Activated CD4-positive, alpha-beta memory T cell treated with anti-CD3 and anti-CD28 coated beads, Interleukin-2, amount 10 ng/mL, durations not matched to agents 7 days and 5 days (primary cell): Measurements from ENCODE around the gene TMEM151A. TPM values are rescaled to one million over a fixed set of nuclear protein-coding genes. Genes with fewer than 3 reads are reported as not detected.
A peak's percentile ranks its signal among the peaks of the same experiment; 100 is the strongest.

Experiments
- CTCF ChIA-PET: fragments of 350-600 bp; sonication (Branson Sonifier 250); formaldehyde crosslinking; loops from one replicate; lab custom pipeline; 2021; ENCODE audit warnings: antibody characterized with exemption, inconsistent platforms; lab: Charles Lee
- POLR2A ChIA-PET: fragments of 350-600 bp; sonication (Branson Sonifier 250); formaldehyde crosslinking; loops from one replicate; lab custom pipeline; 2021; ENCODE audit warnings: antibody characterized with exemption; lab: Charles Lee
- DNase-seq: peaks from one replicate; pipeline ENCODE4 v3.0.0-alpha.2; 2020
- H3K27ac Mint-ChIP-seq: one replicate; pipeline ENCODE4 v1.8.0; 2021; ENCODE audit warnings: mild to moderate bottlenecking, mixed read lengths
- H3K27me3 Mint-ChIP-seq: one replicate; pipeline ENCODE4 v1.8.0; 2021; ENCODE audit warnings: mixed read lengths
- H3K36me3 Mint-ChIP-seq: one replicate; pipeline ENCODE4 v1.8.0; 2021; ENCODE audit warnings: low read depth, mixed read lengths
- H3K4me1 Mint-ChIP-seq: one replicate; pipeline ENCODE4 v1.8.0; 2021; ENCODE audit warnings: mixed read lengths
- H3K4me3 Mint-ChIP-seq: one replicate; pipeline ENCODE4 v1.8.0; 2021; ENCODE audit warnings: mild to moderate bottlenecking, mixed read lengths
- H3K9me3 Mint-ChIP-seq: one replicate; pipeline ENCODE4 v1.8.0; 2021; ENCODE audit warnings: mixed read lengths
- total RNA-seq, 2 experiments: library from RNA; stranded (reverse); gene quantifications; one replicate each; pipeline ENCODE4 v1.2.3, GENCODE V29; 2021

The TMEM151A gene
- total RNA-seq, 2 experiments from 2014 or later: not detected

GRCh38 chr11:66279092-66279734, 12.5 kb upstream of the TMEM151A start:
- H3K27ac Mint-ChIP-seq: no peak overlapping the region
- H3K4me1 Mint-ChIP-seq: peaks cover 39% of the 10 kb centered on the region
- H3K27me3 Mint-ChIP-seq: peaks cover 16% of the 10 kb centered on the region
- no peak for DNase-seq
- H3K4me3 Mint-ChIP-seq: no peak overlapping the region
- ChIA-PET POLR2A (interaction anchor here (1.2 to 5.5 kb wide), 4 partner anchors 9 to 21 kb away, joined by 3 to 78 read pairs (median 12); partner anchors contain the start of genes RAB1B and YIF1A), CTCF (interaction anchor here (0.7 kb wide), 1 partner anchor 257 kb away, joined by 4 read pairs; no protein-coding TSS in a partner anchor)
- no peaks in the 10 kb centered on the region for H3K9me3 Mint-ChIP-seq
- H3K36me3 Mint-ChIP-seq: peaks cover 13% of the 10 kb centered on the region

GRCh38 chr11:66280428-66280827, 11.3 kb upstream of the TMEM151A start:
- H3K4me1 Mint-ChIP-seq: peaks cover 38% of the 10 kb centered on the region
- POLR2A ChIA-PET: interaction anchor here (1.7 to 5.5 kb wide), 4 partner anchors 8 to 33 kb away, joined by 5 to 78 read pairs (median 11); partner anchors contain the start of genes RAB1B and YIF1A
- H3K36me3 Mint-ChIP-seq: peaks cover 8% of the 10 kb centered on the region
- no peaks in the 10 kb centered on the region for H3K9me3 Mint-ChIP-seq
- no peak overlapping the region for H3K4me3 Mint-ChIP-seq
- H3K27ac Mint-ChIP-seq: no peak overlapping the region
- CTCF ChIA-PET: interaction anchor here (1.0 to 4.6 kb wide), 3 partner anchors 9 to 21 kb away, joined by 3 to 44 read pairs (median 5); partner anchors contain the start of genes RAB1B and YIF1A
- peaks cover 16% of the 10 kb centered on the region for H3K27me3 Mint-ChIP-seq
- DNase-seq: no peak

DNA sequence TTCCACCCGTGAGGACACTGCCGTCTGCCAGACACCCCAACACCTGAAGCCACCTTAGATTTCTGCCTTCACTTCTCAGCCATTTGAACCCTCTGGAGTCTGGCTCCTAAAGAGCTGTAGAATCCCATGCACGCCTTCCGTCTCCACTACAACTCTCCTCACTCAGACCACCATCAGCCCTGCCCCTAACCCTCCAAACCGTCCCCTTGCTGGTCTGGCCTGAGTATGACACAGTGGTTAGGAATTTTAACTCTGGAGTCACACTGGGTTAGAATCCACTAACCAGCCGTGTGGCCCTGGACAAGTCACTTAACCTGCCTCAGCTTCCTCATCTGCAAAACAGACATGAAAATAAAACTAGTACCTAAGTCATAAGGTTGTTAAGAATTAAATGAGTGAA, 10.7 kb upstream of the TMEM151A start:
- Mint-ChIP-seq H3K4me1 (peaks cover 38% of the 10 kb centered on the region), H3K36me3 (peaks cover 5% of the 10 kb centered on the region), H3K4me3 (no peak overlapping the region), H3K9me3 (no peaks in the 10 kb centered on the region), H3K27me3 (peaks cover 16% of the 10 kb centered on the region), H3K27ac (no peak overlapping the region)
- ChIA-PET CTCF (interaction anchor here (1.0 to 4.6 kb wide), 3 partner anchors 8 to 21 kb away, joined by 3 to 44 read pairs (median 5); partner anchors contain the start of genes RAB1B and YIF1A), POLR2A (interaction anchor here (1.7 to 5.5 kb wide), 4 partner anchors 8 to 32 kb away, joined by 5 to 78 read pairs (median 11); partner anchors contain the start of genes RAB1B and YIF1A)
- no peak for DNase-seq

GRCh38 chr11:66281776-66282467, 9.8 kb upstream of the TMEM151A start:
- Mint-ChIP-seq H3K27me3 (peaks cover 16% of the 10 kb centered on the region), H3K9me3 (no peaks in the 10 kb centered on the region), H3K4me1 (peaks cover 41% of the 10 kb centered on the region), H3K4me3 (no peak overlapping the region), H3K36me3 (peaks cover 3% of the 10 kb centered on the region), H3K27ac (no peak overlapping the region)
- ChIA-PET CTCF (interaction anchor here (1.3 to 4.6 kb wide), 3 partner anchors 12 to 104 kb away, joined by 4 to 44 read pairs (median 13); partner anchors contain the start of gene RAB1B), POLR2A (interaction anchor here (0.7 to 5.5 kb wide), 5 partner anchors 12 to 140 kb away, joined by 3 to 78 read pairs (median 5); partner anchors contain the start of gene RAB1B)
- DNase-seq: no peak

GRCh38 chr11:66282468-66283455, 8.9 kb upstream of the TMEM151A start:
- POLR2A ChIA-PET: interaction anchor here (0.7 to 5.5 kb wide), 4 partner anchors 13 to 139 kb away, joined by 3 to 78 read pairs (median 4); partner anchors contain the start of gene RAB1B
- H3K9me3 Mint-ChIP-seq: no peaks in the 10 kb centered on the region
- DNase-seq: peak; percentile 99
- H3K27ac Mint-ChIP-seq: peak overlapping the region; percentile 58
- H3K4me3 Mint-ChIP-seq: no peak overlapping the region
- H3K4me1 Mint-ChIP-seq: peaks cover 43% of the 10 kb centered on the region
- H3K27me3 Mint-ChIP-seq: peaks cover 16% of the 10 kb centered on the region
- no peaks in the 10 kb centered on the region for H3K36me3 Mint-ChIP-seq
- CTCF ChIA-PET: interaction anchor here (0.6 to 4.6 kb wide), 8 partner anchors 13 to 229 kb away, joined by 3 to 44 read pairs (median 4); partner anchors contain the start of gene RAB1B

DNA sequence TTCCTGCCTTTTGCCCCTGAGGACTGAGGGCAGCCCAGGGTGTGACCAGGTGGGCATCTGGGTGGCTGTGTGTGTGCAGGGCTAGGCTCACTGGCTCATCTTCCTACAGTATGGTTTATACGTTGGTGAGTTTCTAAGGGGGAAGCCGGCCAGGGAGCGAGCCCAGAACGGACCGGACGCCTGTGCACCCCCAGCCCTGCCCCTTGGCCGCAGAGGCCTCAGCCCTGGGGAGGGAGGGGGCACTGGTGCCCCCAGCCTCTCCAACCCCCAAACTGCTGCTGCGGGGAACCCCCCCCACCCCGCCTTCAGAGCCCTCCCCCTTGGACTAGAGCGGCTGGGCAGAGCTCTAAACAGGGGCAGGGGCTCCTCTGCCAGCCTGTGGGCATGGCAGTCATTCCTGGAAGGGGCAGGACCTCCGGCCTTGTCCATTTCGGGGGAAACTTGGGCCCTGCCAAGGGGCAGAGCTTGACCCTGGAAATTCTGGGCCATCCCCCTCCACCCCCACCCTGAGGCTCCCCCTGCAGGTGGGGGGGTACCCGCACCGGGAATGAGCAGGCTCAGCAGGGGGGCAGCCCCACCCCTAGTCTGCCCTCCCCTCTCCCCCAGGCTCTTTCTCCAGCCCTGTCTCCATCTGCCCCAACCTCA, 8.1 kb upstream of the TMEM151A start:
- POLR2A ChIA-PET: interaction anchor here (5.5 kb wide), 1 partner anchor 14 kb away, joined by 78 read pairs; the partner anchor contains the start of gene RAB1B
- no peak for DNase-seq
- CTCF ChIA-PET: interaction anchor here (0.6 to 4.6 kb wide), 5 partner anchors 14 to 230 kb away, joined by 4 to 44 read pairs (median 4); partner anchors contain the start of gene RAB1B
- H3K27me3 Mint-ChIP-seq: peaks cover 15% of the 10 kb centered on the region
- H3K36me3 Mint-ChIP-seq: no peaks in the 10 kb centered on the region
- H3K4me1 Mint-ChIP-seq: peaks cover 48% of the 10 kb centered on the region
- H3K27ac Mint-ChIP-seq: no peak overlapping the region
- H3K9me3 Mint-ChIP-seq: no peaks in the 10 kb centered on the region
- H3K4me3 Mint-ChIP-seq: no peak overlapping the region

- H3K36me3 Mint-ChIP-seq: no peaks in the 10 kb centered on the region
- ChIA-PET CTCF (interaction anchor here (0.7 to 4.6 kb wide), 2 partner anchors 15 to 925 kb away, joined by 3 to 44 read pairs; partner anchors contain the start of gene RAB1B), POLR2A (no interaction called here)
- no peak for DNase-seq
- H3K27ac Mint-ChIP-seq: no peak overlapping the region
- peaks cover 7% of the 10 kb centered on the region for H3K27me3 Mint-ChIP-seq
- H3K9me3 Mint-ChIP-seq: no peaks in the 10 kb centered on the region
- no peak overlapping the region for H3K4me3 Mint-ChIP-seq
- H3K4me1 Mint-ChIP-seq: peaks cover 47% of the 10 kb centered on the region
These were observed 7.1 kb upstream of the TMEM151A start for GRCh38 chr11:66284526-66285078.

DNA sequence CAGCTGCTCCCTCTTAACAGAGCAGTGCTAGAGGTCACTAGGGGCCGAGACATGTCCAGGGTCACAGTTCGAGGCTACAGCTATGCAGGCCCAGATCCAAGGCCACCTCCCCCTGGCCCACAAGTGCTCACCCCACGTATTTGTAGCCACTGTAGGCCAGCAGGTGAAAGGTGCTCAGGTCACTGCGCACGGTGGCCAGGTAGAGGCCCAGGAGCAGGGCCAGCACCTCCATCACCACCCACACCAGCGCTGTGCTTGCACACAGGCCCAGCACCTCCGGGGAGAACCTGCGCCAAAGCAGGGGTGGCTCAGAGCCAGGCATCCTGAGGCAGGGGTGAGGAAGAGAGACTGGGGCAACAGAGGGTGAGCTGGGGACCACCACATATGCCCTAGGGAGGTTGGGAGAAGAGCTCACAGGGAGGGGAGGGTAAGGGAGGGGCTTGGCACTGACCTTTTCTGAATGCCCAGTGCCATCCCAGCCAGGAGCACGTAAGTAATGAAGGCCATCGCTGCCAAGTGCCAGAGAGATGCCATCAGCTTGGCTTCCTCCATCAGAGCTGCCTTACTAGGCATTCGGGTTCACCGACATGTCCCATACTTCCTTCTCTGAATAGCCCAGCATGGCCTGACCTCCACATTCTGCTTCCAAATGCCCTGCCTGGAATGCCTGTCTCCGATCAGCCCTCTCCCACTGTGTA, 6.3 kb upstream of the TMEM151A start:
- Mint-ChIP-seq H3K36me3 (no peaks in the 10 kb centered on the region), H3K9me3 (no peaks in the 10 kb centered on the region), H3K27me3 (peaks cover 8% of the 10 kb centered on the region), H3K4me3 (no peak overlapping the region), H3K4me1 (peaks cover 54% of the 10 kb centered on the region), H3K27ac (no peak overlapping the region)
- ChIA-PET CTCF (no interaction called here), POLR2A (no interaction called here)
- DNase-seq: no peak

DNA sequence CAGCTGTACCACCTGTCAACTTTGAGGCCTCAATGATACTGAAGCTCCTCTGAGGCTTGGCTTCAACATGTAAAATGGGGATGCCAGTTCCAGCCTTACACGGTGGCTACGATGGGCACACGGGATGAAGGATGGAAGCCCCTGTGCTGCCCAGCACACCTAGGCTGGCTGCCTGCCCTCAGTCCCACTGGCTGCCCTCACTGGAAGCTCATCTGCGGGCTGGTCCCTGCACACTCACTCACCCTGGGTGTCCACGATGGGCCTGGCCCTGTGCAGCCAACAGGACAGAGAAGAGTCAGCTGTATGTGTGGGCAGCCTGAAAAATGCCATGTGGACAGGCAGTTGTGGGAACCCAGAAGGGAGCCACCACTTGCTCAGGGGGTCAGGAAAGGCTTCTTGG, 5.0 kb upstream of the TMEM151A start:
- peaks cover 52% of the 10 kb centered on the region for H3K4me1 Mint-ChIP-seq
- no peaks in the 10 kb centered on the region for H3K36me3 Mint-ChIP-seq
- ChIA-PET CTCF (interaction anchor here (1.2 to 3.8 kb wide), 2 partner anchors 25 to 86 kb away, joined by 3 to 33 read pairs; no protein-coding TSS in a partner anchor), POLR2A (interaction anchor here (1.6 kb wide), 1 partner anchor 11 kb away, joined by 3 read pairs; no protein-coding TSS in a partner anchor)
- DNase-seq: no peak
- H3K27me3 Mint-ChIP-seq: peaks cover 14% of the 10 kb centered on the region
- peak overlapping the region; percentile 45 for H3K4me3 Mint-ChIP-seq
- no peaks in the 10 kb centered on the region for H3K9me3 Mint-ChIP-seq
- no peak overlapping the region for H3K27ac Mint-ChIP-seq

DNA sequence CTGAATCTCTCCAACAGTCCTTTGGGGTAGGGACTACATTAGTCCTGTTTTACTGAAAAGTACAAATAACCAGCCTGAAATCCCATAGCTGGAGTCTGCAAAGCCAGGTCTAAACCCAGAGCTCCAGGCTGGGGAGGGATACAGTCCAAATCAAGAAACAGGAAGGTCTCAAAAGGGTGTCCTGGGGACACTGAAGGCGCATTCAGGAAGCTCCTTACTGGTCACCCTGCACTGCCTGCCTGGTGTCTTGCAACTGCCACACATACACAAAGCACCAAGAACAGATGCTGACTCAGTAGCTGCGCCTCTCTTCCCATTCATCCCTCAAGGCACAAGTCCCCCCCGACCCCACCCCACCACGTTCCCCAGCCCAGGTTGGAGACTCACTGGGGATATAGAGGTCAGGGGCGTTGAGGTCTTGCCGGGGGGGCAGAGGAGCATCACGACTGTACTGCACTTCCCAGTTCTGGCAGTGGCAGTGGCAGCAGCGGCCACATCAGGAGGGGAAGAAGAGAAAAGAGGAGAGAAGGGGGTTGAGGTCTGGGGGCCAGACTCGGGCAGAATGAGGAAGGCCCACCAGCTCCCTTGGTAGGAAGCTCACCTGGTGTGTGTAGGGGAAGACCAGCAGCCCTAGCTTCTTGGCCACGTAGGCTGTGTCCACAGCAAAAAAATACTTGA, 4.3 kb upstream of the TMEM151A start:
- peaks cover 47% of the 10 kb centered on the region for H3K4me1 Mint-ChIP-seq
- ChIA-PET POLR2A (interaction anchor here (1.6 to 4.4 kb wide), 5 partner anchors 8 to 67 kb away, joined by 3 to 28 read pairs (median 17); partner anchors contain the start of genes CNIH2 and RAB1B), CTCF (interaction anchor here (1.2 to 3.8 kb wide), 3 partner anchors 20 to 85 kb away, joined by 3 to 33 read pairs (median 3); no protein-coding TSS in a partner anchor)
- H3K4me3 Mint-ChIP-seq: peak overlapping the region; percentile 64
- H3K9me3 Mint-ChIP-seq: no peaks in the 10 kb centered on the region
- peak overlapping the region; percentile 10 for H3K27ac Mint-ChIP-seq
- H3K36me3 Mint-ChIP-seq: no peaks in the 10 kb centered on the region
- DNase-seq: no peak
- H3K27me3 Mint-ChIP-seq: peaks cover 14% of the 10 kb centered on the region
